GM19240 (cell line): Measurements from ENCODE around the gene KRT38.
"Not testable (repeated sequence)": the region's sequence is repeated elsewhere in the genome, so short reads cannot be mapped to it uniquely, and the experiment has no call there.

Experiments used
- DNase-seq: peaks from one replicate; pipeline ENCODE4 v3.0.0; 2011; ENCODE audit warnings: low spot score; ENCODE audit not compliant: insufficient read length

The KRT38 gene

DNA sequence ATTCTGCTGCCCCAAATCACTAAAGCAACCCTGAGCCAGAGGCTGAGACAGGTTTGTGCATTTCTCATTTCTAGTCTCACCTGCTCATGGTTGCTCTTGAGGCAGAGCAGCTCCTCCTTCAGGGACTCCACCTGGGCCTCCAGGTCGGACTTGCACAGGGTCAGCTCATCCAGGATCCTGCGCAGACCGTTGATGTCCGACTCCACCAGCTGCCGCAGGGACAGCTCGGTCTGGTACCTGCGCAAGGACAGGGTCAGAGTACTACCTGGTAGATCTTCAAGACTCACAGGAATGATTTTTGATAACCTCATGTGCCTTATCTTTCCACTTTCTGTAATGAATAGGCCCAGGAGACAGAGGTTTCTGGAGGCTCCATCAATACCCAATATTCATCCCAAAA is 44.4 kb downstream of the KRT38 start:
- no peak for DNase-seq

GRCh38 chr17:41395611-41396010 is 45.2 kb downstream of the KRT38 start:
- DNase-seq = no peak

- not testable (repeated sequence) for DNase-seq
These were observed 45.7 kb downstream of the KRT38 start for GRCh38 chr17:41395044-41395443.

GRCh38 chr17:41394254-41394996 is 46.4 kb downstream of the KRT38 start:
- DNase-seq = no peak

DNA sequence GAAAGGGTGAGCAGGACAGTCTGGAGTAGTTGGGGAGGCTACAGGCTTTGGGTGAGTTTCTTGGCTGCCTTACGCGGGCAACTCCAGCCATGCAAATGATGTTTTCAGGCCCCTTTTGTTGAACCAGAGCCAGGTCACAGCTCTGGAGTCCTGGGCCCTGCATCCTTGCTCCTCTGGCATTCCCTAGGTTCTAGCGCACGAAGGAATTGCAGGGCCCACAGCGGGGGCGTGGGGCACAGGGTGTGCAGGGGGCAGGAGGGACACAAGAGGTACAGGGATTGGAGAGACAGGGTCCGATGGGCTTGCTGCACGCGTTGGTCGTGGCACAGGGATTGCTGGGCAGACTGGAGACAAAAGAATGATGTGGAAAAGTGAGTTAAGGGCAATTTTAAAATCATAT is 47.0 kb downstream of the KRT38 start:
- no peak for DNase-seq

- DNase-seq = no peak
These were observed 47.5 kb downstream of the KRT38 start for GRCh38 chr17:41393294-41393693.

DNA sequence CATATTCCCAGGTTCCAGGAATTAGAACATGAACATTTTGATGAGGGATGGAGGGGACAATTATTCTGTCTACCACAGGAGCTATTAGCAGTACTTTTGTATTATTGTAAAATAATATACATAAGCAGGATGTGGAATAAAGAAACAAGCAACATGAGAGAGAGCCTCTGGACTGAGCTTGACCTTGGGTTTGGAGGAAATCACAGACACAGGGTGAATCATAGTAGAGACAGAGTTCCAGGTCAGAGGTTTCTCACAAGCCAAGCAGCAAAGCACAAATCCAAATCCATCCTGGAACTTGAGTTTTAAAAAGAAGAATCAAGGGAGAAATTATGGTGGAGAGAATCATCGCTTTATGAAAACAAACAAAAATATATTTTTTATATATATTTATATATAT is 48.5 kb downstream of the KRT38 start:
- no peak for DNase-seq

DNA sequence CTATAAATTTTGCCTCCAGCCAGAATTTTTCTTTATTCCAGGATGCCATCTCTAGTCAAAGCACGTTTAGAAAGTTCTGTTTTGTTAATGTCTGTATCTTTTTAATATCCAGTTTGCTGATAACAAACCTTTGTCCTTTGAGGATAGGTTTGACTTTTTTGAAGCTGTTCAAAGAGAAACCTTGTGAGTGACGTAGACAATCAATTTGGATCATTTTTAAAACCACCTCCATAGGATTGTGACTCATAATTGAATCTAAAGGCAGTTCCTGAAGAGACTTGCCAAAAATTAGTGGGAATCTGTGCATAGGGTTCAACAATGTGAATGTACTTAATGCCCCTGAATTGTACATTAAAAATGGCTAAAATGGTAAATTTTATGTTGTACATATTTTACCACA is 49.2 kb downstream of the KRT38 start:
- DNase-seq = no peak

GRCh38 chr17:41390411-41390938 is 50.3 kb downstream of the KRT38 start:
- DNase-seq = no peak

DNA sequence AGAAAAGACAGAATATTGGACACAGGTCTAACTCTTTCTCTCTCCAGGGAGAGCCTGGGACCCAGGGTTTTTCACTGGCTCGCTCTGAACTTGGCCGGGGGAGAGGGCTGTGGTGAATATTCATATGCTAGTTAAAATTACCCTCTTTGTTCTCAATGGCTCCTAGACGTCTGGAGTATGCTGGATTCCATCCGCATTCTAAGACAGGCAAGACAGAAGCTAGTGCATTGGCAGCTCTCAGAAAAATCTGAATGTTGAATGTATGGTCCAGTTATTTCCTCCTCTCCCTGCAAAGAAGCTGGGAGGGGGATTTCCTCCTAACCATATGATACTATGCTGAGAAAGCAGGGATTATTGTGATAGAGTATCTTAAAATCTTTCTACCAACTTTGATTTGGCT is 53.1 kb downstream of the KRT38 start:
- DNase-seq = no peak

DNA sequence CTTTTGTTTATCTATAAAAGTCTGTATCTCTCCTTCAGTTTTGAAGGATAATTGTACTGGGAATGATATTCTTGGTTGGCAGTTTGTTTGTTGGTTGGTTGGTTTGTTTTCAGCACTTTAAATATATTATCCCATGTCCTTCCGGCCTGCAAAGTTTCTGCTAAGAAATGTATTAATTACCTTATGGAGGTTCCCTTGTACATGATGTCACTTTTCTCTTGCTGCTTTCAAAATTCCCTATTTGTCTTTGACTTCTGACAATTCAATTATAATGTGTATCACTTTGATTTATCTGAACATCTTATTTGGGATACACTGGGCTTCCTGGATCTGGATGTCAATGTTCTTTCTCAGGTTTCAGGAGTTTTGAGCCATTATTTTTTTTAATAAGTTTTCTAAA is 54.6 kb downstream of the KRT38 start:
- DNase-seq = no peak
